ENCODE measurements around the gene PLEKHA7. TPM values are rescaled to one million over a fixed set of nuclear protein-coding genes. Genes with fewer than 3 reads are reported as not detected.

The PLEKHA7 gene
- total and polyA plus RNA-seq, 7 donors: 0.74 to 2.6 (median 1.2) TPM

DNA sequence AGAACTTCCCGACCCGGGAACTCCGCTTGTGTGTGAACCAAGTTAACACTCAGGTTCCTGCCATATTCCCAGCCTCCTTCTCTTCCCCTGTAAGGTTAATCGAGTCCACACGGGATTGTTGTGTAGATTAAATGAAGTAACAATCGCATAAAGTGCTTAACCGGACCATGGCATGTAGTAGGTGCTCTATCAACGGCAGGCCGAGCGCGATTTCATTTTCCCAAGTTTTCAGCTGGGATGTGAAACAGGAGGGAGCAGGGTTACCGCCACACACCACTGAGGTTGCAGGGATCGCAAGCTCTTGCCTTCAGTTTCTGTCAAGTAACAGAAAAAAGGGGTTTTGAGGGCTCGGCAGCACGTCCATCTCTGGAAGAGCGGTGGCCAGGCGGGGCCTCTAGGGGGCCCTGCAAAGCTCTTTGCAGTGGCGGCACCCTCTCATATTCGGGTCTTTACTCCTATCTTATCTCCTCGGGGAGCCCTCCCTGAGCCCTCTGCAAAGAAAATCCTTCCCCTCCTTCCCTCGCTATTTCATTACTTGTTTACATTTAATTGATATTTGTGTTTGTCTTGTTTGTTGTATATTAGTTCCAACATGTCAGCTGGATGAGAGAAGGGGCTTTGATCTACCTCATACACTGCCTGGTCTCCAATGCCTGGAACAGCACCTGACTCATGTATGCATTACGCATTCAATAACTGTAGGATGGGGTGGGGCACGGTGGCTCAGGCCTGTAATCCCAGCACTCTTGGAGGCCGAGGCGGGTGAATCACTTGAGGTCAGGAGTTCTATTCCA is 816 bp upstream of the PLEKHA7 start:
- DNase-seq: no peak
- Histone ChIP-seq H3K4me3 (peak overlapping the region; percentile 78), H3K36me3 (ENCODE audit: insufficient read depth in 1 of 2, low read depth in 1 of 2) (no peaks in the 10 kb centered on the region), H3K27me3 (ENCODE audit: insufficient read depth in 3 of 3, low read length in 2 of 3) (peaks cover 0 to 34% (median 5%) of the 10 kb centered on the region in 3 donors), H3K27ac (no peak overlapping the region), H3K4me1 (no peaks in the 10 kb centered on the region), H3K9me3 (no peaks in the 10 kb centered on the region)
- 21 to 25% (median 22%) methylated on average over 25 of the region's 25 CpGs for WGBS, 3 donors
- ATAC-seq: peak in 1 of 4 donors; percentile 29
- peak; percentile 29 for TF ChIP-seq CTCF (IDR thresholded peaks at IDR 0.05)
- intact Hi-C loops (cut with DNase I): loop anchor here in 1 of 2 donors (5.0 kb wide), 1 partner anchor 52 kb away; no protein-coding TSS in a partner anchor

DNA sequence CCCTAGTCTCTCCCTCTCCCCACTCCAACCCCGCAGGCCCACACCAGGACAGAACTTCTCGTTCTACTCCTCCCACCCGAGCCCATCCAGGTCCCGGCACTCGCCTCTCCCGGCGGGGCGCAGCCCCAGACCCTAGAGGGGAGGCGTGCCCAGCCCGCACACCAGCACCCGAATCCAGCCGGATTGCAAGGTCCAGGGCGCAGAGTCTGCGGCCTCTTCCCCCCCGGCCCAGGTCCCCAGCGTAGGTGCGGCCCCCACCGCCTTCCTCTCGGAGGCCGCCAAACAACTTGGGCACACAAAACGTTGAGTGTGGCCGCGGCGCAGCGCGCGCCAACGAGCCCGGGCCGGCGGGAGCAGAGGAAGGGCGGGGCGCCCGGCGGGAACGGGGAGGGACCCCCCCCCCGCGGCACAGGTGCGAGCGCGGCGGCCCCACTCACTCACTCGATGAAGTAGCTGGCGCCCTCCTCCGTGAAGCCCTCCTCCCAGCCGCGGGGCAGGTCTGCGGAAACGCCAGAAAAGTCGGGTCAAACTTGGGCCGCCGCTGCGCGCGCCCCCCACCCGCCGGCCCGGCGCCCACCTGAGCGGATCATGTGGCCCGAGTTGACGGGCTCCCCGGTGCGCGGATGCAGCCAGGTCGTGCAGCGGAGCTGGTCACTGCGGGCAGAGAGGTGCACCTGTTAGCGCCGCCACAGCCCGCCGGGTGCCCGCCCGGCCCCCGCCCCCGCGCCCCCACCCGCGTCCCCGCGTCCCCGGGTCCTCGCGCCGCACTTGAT is 480 bp downstream of the PLEKHA7 start:
- TF ChIP-seq CTCF (IDR thresholded peaks at IDR 0.05): no peak
- Histone ChIP-seq H3K4me1 (no peaks in the 10 kb centered on the region), H3K27ac (no peak overlapping the region), H3K36me3 (ENCODE audit: insufficient read depth in 1 of 2, low read depth in 1 of 2) (no peaks in the 10 kb centered on the region), H3K9me3 (no peaks in the 10 kb centered on the region), H3K4me3 (peak overlapping the region; percentile 78), H3K27me3 (ENCODE audit: insufficient read depth in 3 of 3, low read length in 2 of 3) (peaks cover 0 to 34% (median 5%) of the 10 kb centered on the region in 3 donors)
- intact Hi-C loops (cut with DNase I): loop anchor here in 1 of 2 donors (5.0 kb wide), 1 partner anchor 54 kb away; no protein-coding TSS in a partner anchor
- 0 to 2% (median 1%) methylated on average over 43 to 85 of the region's 85 CpGs for WGBS, 3 donors
- peak; percentile 33 to 55 (median 46) for ATAC-seq
- DNase-seq: peak; percentile 23 to 52

DNA sequence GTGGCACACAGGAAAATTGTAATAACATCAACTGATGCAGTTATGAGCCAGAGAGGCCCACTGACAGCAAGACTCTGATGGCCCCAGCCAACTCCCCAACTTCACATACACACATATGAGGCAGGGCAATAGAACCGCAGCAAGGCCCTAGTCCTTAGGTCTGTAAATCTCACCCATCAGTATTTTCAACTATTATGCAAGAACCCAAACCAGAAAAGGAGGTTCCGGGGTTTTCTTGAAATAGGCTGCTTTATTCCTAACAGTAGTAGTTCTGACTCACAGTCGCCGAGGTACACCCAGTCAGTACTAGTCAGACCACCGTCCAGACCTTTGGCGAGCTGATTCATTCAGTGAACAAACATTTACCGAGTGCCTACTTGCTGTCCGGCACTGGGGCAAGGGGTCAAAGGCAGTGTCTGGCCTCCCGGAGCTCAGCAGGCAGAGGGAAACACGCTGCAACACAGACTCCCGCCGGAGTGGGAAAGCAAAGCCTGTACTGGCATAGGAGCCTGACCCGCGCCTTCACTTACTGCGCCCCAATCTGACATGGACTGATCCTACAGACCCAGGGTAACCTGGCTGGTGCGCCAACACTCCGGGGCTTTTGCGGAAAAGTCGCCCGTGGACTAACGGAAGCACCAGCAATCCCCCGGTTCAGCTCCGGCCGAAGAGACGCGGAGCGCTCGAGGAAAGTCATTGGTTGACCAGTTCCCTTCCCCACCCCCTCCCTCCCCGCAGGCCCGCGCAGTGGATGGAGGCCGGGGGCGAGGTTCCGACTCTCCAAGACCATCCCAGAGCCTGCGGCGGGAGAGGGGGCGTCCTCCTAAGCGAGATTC is 1.3 kb downstream of the PLEKHA7 start:
- 18 to 23% (median 22%) methylated on average over 34 to 38 of the region's 38 CpGs for WGBS, 3 donors
- Histone ChIP-seq H3K27me3 (ENCODE audit: insufficient read depth in 3 of 3, low read length in 2 of 3) (peaks cover 0 to 34% (median 5%) of the 10 kb centered on the region in 3 donors), H3K4me3 (peak overlapping the region; percentile 78), H3K9me3 (no peaks in the 10 kb centered on the region), H3K36me3 (ENCODE audit: insufficient read depth in 1 of 2, low read depth in 1 of 2) (no peaks in the 10 kb centered on the region), H3K4me1 (peaks cover 3% of the 10 kb centered on the region), H3K27ac (no peak overlapping the region)
- intact Hi-C loops (cut with DNase I): loop anchor here in 1 of 2 donors (5.0 kb wide), 1 partner anchor 54 kb away; no protein-coding TSS in a partner anchor
- peak; percentile 34 to 52 for DNase-seq
- TF ChIP-seq CTCF (IDR thresholded peaks at IDR 0.05): no peak
- ATAC-seq: peak; percentile 48 to 79 (median 70)

- no peak for ATAC-seq
- no peak for DNase-seq
- Histone ChIP-seq H3K36me3 (ENCODE audit: insufficient read depth in 1 of 2, low read depth in 1 of 2) (no peaks in the 10 kb centered on the region), H3K4me3 (no peak overlapping the region), H3K27ac (no peak overlapping the region), H3K9me3 (no peaks in the 10 kb centered on the region), H3K4me1 (peaks cover 5% of the 10 kb centered on the region), H3K27me3 (ENCODE audit: insufficient read depth in 3 of 3, low read length in 2 of 3) (peaks cover 0 to 34% (median 5%) of the 10 kb centered on the region in 3 donors)
- intact Hi-C loops (cut with DNase I): loop anchor here in 1 of 2 donors (5.0 kb wide), 1 partner anchor 55 kb away; no protein-coding TSS in a partner anchor
- no peak for TF ChIP-seq CTCF (IDR thresholded peaks at IDR 0.05)
- WGBS, 3 donors: 91 to 93% (median 93%) methylated on average over 6 of the region's 6 CpGs
These were observed 2.0 kb downstream of the PLEKHA7 start for GRCh38 chr11:17012179-17012578.
